ENCODE data around the gene EEF2KMT. TPM values are rescaled to one million over a fixed set of nuclear protein-coding genes. Genes with fewer than 3 reads are reported as not detected.
"Not testable (repeated sequence)": the region's sequence is repeated elsewhere in the genome, so short reads cannot be mapped to it uniquely, and the experiment has no call there.

Gene EEF2KMT
- total RNA-seq, 1 experiment from 2014 or later, result 17.4 TPM

- DNase-seq (ENCODE audit: low read depth in 1 of 2, low spot score in 2 of 2), result peak in 1 of 2 experiments; percentile 61
- not testable (repeated sequence) for H3K4me3 ChIP-seq; H3K36me3 ChIP-seq; H3K27me3 ChIP-seq (replicated peaks); H3K9me3 ChIP-seq (replicated peaks); H3K4me1 ChIP-seq (replicated peaks); H3K27ac ChIP-seq
Observed at GRCh38 chr16:5084802-5085201, 12.8 kb downstream of the EEF2KMT start.

- H3K27me3 ChIP-seq (replicated peaks); H3K36me3 ChIP-seq; H3K4me3 ChIP-seq; H3K9me3 ChIP-seq (replicated peaks); DNase-seq (ENCODE audit: low read depth in 1 of 2, low spot score in 2 of 2); H3K4me1 ChIP-seq (replicated peaks); H3K27ac ChIP-seq: not testable (repeated sequence)
Observed at GRCh38 chr16:5084099-5084731, 13.4 kb downstream of the EEF2KMT start.

GRCh38 chr16:5083646-5084045 lies 13.9 kb downstream of the EEF2KMT start:
- not testable (repeated sequence) for H3K4me3 ChIP-seq; H3K9me3 ChIP-seq (replicated peaks); H3K36me3 ChIP-seq; DNase-seq (ENCODE audit: low read depth in 1 of 2, low spot score in 2 of 2); H3K4me1 ChIP-seq (replicated peaks); H3K27me3 ChIP-seq (replicated peaks); H3K27ac ChIP-seq

- H3K4me3 ChIP-seq; H3K9me3 ChIP-seq (replicated peaks); H3K27me3 ChIP-seq (replicated peaks); H3K4me1 ChIP-seq (replicated peaks); H3K27ac ChIP-seq; DNase-seq (ENCODE audit: low read depth in 1 of 2, low spot score in 2 of 2): not testable (repeated sequence)
- peaks cover 12% of the 10 kb centered on the region for H3K36me3 ChIP-seq
Observed at GRCh38 chr16:5080996-5081395, 16.6 kb downstream of the EEF2KMT start.

DNA sequence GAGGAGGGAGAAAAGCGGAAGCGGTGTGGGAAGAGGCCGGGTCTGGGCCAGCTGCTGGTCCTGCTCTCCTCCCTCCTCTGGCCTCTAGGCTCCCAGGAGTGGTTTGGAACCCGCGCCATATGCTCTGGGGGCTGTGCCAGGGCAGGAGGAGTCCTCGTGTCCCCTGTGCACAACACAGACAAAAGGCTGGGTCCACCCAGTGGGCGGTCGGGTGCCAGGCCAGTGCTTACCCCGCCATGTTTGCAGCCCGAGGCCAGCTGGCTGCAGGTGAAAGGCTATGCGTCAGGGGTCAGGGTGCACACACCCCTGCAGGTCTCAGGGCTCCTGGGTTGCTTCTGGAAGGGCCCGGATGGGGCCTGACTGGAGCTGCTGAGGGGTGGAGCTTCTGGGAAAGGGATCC lies 17.1 kb downstream of the EEF2KMT start:
- not testable (repeated sequence) for DNase-seq (ENCODE audit: low read depth in 1 of 2, low spot score in 2 of 2); H3K9me3 ChIP-seq (replicated peaks); H3K27ac ChIP-seq; H3K4me1 ChIP-seq (replicated peaks); H3K27me3 ChIP-seq (replicated peaks); H3K4me3 ChIP-seq
- H3K36me3 ChIP-seq, result peaks cover 17% of the 10 kb centered on the region

DNA sequence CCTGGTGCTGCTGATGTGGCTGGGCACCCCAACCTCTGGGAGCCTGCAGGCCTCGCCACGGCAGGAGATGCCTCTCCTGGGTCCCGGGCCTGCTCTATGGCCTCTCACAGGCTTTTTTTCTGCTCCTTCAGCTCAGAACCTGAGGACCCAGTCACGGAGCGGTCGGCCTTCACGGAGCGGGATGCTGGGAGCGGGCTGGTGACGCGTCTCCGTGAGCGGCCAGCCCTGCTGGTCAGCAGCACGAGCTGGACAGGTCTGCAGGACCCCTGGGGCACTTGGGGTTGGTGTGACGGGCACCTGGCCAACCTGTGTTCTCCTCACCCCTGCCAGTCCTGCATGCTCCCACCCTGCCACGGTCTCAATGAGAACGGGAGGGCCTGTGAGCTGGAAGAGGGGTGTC lies 19.0 kb downstream of the EEF2KMT start:
- Histone ChIP-seq H3K4me1 (replicated peaks) (no peaks in the 10 kb centered on the region), H3K27me3 (replicated peaks) (no peaks in the 10 kb centered on the region), H3K36me3 (peaks cover 28% of the 10 kb centered on the region), H3K4me3 (no peak overlapping the region), H3K9me3 (replicated peaks) (no peaks in the 10 kb centered on the region), H3K27ac (no peak overlapping the region)
- no peak for DNase-seq (ENCODE audit: low read depth in 1 of 2, low spot score in 2 of 2)

- Histone ChIP-seq H3K4me3 (no peak overlapping the region), H3K27ac (no peak overlapping the region), H3K9me3 (replicated peaks) (no peaks in the 10 kb centered on the region), H3K27me3 (replicated peaks) (no peaks in the 10 kb centered on the region), H3K4me1 (replicated peaks) (peaks cover 5% of the 10 kb centered on the region), H3K36me3 (peaks cover 35% of the 10 kb centered on the region)
- DNase-seq (ENCODE audit: low read depth in 1 of 2, low spot score in 2 of 2), result no peak
Observed at GRCh38 chr16:5077304-5077703, 20.3 kb downstream of the EEF2KMT start.

- H3K4me3 ChIP-seq, result no peak overlapping the region
- H3K9me3 ChIP-seq (replicated peaks), result no peaks in the 10 kb centered on the region
- DNase-seq (ENCODE audit: low read depth in 1 of 2, low spot score in 2 of 2), result no peak
- peaks cover 15% of the 10 kb centered on the region for H3K4me1 ChIP-seq (replicated peaks)
- peaks cover 35% of the 10 kb centered on the region for H3K36me3 ChIP-seq
- H3K27me3 ChIP-seq (replicated peaks), result no peaks in the 10 kb centered on the region
- no peak overlapping the region for H3K27ac ChIP-seq
Observed at GRCh38 chr16:5075637-5076036, 22.0 kb downstream of the EEF2KMT start.

DNA sequence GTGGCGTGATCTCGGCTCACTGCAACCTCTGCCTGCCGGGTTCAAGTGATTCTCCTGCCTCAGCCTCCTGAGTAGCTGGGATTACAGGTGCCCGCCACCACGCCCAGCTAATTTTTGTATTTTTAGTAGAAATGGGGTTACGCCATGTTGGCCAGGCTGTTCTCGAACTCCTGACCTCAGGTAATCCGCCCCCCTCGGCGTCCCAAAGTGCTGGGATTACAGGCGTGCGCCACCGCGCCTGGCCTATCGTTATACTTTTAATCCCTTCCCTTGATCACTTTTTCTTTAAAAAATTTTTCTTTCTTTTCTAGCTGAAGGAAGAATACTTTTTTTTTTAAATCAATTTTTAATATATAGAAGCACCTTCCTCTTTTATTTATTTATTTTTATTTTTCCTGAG lies 23.8 kb downstream of the EEF2KMT start:
- not testable (repeated sequence) for H3K9me3 ChIP-seq (replicated peaks); H3K27me3 ChIP-seq (replicated peaks); H3K27ac ChIP-seq; H3K4me3 ChIP-seq; DNase-seq (ENCODE audit: low read depth in 1 of 2, low spot score in 2 of 2)
- H3K4me1 ChIP-seq (replicated peaks), result peaks cover 15% of the 10 kb centered on the region
- H3K36me3 ChIP-seq, result peaks cover 35% of the 10 kb centered on the region

DNA sequence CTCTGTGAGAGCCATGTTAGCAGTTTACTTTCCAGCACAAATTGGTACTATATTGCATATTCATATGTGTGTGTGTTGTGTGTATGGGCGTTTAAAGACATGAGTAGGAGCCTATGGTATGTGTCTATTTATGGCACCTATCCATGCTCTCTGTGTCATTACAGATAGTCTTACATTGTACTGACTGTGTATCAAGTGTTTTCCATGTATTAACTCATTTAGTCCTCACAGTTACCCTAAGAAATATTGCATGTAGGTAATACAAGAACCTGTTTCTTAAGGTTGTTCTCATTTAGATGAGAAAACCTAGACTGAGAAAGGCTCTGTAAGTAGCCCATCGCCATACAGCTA lies 24.3 kb downstream of the EEF2KMT start:
- no peak overlapping the region for H3K4me3 ChIP-seq
- no peaks in the 10 kb centered on the region for H3K9me3 ChIP-seq (replicated peaks)
- H3K36me3 ChIP-seq, result peaks cover 35% of the 10 kb centered on the region
- no peak for DNase-seq (ENCODE audit: low read depth in 1 of 2, low spot score in 2 of 2)
- H3K27me3 ChIP-seq (replicated peaks), result no peaks in the 10 kb centered on the region
- no peak overlapping the region for H3K27ac ChIP-seq
- peaks cover 15% of the 10 kb centered on the region for H3K4me1 ChIP-seq (replicated peaks)

GRCh38 chr16:5072334-5073278 lies 25.0 kb downstream of the EEF2KMT start:
- H3K4me3 ChIP-seq, result peak overlapping the region; percentile 77
- DNase-seq (ENCODE audit: low read depth in 1 of 2, low spot score in 2 of 2), result no peak
- H3K4me1 ChIP-seq (replicated peaks), result peaks cover 15% of the 10 kb centered on the region
- peaks cover 35% of the 10 kb centered on the region for H3K36me3 ChIP-seq
- H3K27ac ChIP-seq, result peak overlapping the region; percentile 16
- no peaks in the 10 kb centered on the region for H3K9me3 ChIP-seq (replicated peaks)
- peaks cover 6% of the 10 kb centered on the region; the same call in 1 of the 2 replicates for H3K27me3 ChIP-seq (replicated peaks)

DNA sequence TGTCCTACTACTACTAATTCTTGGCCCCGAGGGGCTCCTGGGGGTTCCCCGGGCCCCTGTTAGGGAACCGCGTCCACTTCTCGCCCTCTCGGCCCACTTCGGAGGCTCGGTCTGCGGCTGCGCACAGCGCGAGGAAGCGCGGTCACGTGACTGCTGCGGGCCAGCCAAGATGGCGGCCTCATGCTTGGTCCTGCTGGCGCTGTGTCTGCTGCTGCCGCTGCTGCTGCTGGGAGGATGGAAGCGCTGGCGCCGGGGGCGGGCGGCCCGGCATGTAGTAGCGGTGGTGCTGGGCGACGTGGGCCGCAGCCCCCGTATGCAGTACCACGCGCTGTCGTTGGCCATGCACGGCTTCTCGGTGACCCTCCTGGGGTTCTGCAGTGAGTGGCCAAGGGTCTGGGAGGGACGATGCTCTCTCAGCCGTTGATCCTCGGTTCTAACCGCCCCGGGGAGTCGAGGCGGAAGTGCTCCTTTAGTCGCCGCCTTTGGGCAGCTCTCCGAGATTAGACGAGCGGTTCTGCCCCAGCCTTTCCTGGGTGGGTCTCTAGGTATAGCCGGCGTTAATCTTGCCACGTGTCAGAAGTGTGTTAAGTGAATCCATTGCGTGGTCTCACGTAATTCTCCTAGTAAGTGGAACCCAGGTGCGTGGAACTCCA lies 25.8 kb downstream of the EEF2KMT start, which contains the start of gene ALG1:
TSS of gene ALG1 (plus strand) at position 163 of the 653 bp plus-strand sequence. CDS start at position 170, 7 bp downstream.
- H3K36me3 ChIP-seq, result peaks cover 31% of the 10 kb centered on the region
- DNase-seq (ENCODE audit: low read depth in 1 of 2, low spot score in 2 of 2), result peak; percentile 84 to 89

DNA sequence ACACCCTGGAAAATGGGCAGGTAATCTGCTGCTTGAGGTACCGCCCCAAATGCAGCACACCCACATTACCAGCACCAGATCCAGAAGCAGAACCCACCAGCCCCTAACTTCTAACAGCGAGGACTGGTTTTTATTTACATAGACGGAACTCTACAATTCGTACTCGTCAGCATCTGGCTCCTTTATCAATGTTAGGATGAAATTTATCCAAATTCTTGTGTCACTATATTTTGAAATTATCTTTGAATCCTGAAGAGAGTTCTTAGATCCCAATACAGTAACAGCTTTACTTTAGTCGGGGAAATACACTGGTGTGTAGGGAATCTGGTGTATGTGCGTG lies 26.3 kb downstream of the EEF2KMT start:
- DNase-seq (ENCODE audit: low read depth in 1 of 2, low spot score in 2 of 2), result no peak
- H3K4me1 ChIP-seq (replicated peaks), result peaks cover 15% of the 10 kb centered on the region
- H3K27ac ChIP-seq, result peak overlapping the region; percentile 16
- no peaks in the 10 kb centered on the region for H3K9me3 ChIP-seq (replicated peaks)
- H3K36me3 ChIP-seq, result peaks cover 31% of the 10 kb centered on the region
- peak overlapping the region; percentile 77 for H3K4me3 ChIP-seq
- peaks cover 16% of the 10 kb centered on the region; the same call in 1 of the 2 replicates for H3K27me3 ChIP-seq (replicated peaks)

More for the DNA sequence above, 25.8 kb downstream of the EEF2KMT start, which contains the start of gene ALG1:
- Histone ChIP-seq H3K4me3 (peak within 1 kb of the TSS; percentile 77), H3K27ac (peak within 1 kb of the TSS; percentile 16), H3K4me1 (replicated peaks) (peaks cover 15% of the 10 kb centered on the region), H3K27me3 (replicated peaks) (peaks cover 14% of the 10 kb centered on the region; the same call in 1 of the 2 replicates), H3K9me3 (replicated peaks) (no peaks in the 10 kb centered on the region)
